ENCODE measurements around the gene MRPL46. TPM values are rescaled to one million over a fixed set of nuclear protein-coding genes. Genes with fewer than 3 reads are reported as not detected.

The MRPL46 gene
- total and polyA plus RNA-seq, 9 of the 15 experiments (the other 6 are each of a cell fraction or from before 2014, with no cell fraction given), result 41.2 to 72.2 (median 49.8) TPM

DNA sequence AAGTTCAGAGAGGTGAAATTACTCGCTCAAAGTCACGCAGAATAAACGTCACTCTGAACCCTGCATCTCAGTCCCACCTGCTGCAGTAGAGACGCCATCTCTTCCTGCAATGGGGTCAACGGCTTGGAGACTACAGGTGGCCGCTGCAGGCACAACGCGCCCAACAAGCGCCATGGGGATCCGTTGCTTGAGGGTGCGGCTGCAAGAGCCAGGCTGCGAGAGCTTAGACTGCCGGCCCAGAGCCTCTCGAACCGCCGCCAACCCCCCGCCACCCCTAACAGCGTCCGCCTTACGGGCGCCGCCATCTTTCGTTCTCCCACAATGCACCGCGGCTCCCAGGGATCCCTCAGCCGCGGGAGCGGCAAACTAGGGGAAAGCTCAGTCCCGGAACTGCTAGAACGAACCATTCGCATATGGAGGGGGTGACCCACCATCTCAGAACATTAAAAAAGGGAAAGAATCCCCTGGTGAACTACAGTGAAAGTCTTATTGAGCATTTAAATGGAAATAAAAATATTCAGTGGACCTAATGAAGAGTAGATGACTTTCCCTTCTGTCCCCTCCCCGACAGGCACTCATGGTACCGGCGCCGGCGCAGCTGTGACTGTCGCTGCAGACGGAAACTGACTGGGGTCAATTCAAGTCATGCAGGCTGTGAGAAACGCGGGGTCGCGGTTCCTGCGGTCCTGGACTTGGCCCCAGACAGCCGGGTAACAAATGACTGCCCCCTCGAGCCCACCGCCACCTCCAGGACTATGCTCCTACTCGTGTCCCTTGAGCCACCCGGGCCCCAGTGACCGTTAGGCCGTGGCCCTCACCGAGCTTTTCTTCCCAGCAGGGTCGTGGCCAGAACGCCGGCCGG is at the start of gene MRPL46, which contains the start of gene MRPS11 (continued):
- TF ChIP-seq HINFP (tag; conservative IDR thresholded peaks at IDR 0.05; ENCODE audit: low read depth) (peak; percentile 69; the same call in 1 of the 2 replicates), ZHX1 (conservative IDR thresholded peaks at IDR 0.05; ENCODE audit: low read length) (peak; percentile 90), TFAP4 (CRISPR knock-in tag; IDR thresholded peaks at IDR 0.05; ENCODE audit: borderline replicate concordance) (peak; percentile 99), PHF20 (IDR thresholded peaks at IDR 0.05; ENCODE audit: partially characterized antibody) (peak; percentile 98), TBL1XR1 (IDR thresholded peaks at IDR 0.05; ENCODE audit: low read length in 2 of 2) (peak in 1 of 2 experiments; percentile 17; a peak in 2 of 4 replicates), BRD9 (IDR thresholded peaks at IDR 0.05; ENCODE audit: low read depth, partially characterized antibody) (peak; percentile 19), POLR2A (conservative IDR thresholded peaks at IDR 0.05) (peak; percentile 87), ZNF830 (CRISPR knock-in tag; IDR thresholded peaks at IDR 0.05) (0 out of 2 replicates have a peak, but pooled peaks have one; percentile 18), FOXK1 (CRISPR knock-in tag; IDR thresholded peaks at IDR 0.05; ENCODE audit: borderline replicate concordance) (0 out of 2 replicates have a peak, but pooled peaks have one; percentile 9), CBFB (CRISPR knock-in tag; IDR thresholded peaks at IDR 0.05) (peak; percentile 52), KDM4B (IDR thresholded peaks at IDR 0.05; ENCODE audit: borderline replicate concordance in 2 of 2, low read depth in 1 of 2) (0 out of 4 replicates have a peak, but pooled peaks of 1 of the 2 experiments have one; percentile 29), LCOR (CRISPR knock-in tag; IDR thresholded peaks at IDR 0.05) (peak; percentile 80; the same call in 1 of the 2 replicates), RFX5 (IDR thresholded peaks at IDR 0.05; ENCODE audit: low read depth, low read length) (no peak), MYC (IDR thresholded peaks at IDR 0.05; ENCODE audit: low read depth, low read length) (peak; percentile 77), MYC (CRISPR knock-in tag; IDR thresholded peaks at IDR 0.05; ENCODE audit: borderline replicate concordance, low read depth) (0 out of 2 replicates have a peak, but pooled peaks have one; percentile 59)
- TF ChIP-seq, protein P1, sequence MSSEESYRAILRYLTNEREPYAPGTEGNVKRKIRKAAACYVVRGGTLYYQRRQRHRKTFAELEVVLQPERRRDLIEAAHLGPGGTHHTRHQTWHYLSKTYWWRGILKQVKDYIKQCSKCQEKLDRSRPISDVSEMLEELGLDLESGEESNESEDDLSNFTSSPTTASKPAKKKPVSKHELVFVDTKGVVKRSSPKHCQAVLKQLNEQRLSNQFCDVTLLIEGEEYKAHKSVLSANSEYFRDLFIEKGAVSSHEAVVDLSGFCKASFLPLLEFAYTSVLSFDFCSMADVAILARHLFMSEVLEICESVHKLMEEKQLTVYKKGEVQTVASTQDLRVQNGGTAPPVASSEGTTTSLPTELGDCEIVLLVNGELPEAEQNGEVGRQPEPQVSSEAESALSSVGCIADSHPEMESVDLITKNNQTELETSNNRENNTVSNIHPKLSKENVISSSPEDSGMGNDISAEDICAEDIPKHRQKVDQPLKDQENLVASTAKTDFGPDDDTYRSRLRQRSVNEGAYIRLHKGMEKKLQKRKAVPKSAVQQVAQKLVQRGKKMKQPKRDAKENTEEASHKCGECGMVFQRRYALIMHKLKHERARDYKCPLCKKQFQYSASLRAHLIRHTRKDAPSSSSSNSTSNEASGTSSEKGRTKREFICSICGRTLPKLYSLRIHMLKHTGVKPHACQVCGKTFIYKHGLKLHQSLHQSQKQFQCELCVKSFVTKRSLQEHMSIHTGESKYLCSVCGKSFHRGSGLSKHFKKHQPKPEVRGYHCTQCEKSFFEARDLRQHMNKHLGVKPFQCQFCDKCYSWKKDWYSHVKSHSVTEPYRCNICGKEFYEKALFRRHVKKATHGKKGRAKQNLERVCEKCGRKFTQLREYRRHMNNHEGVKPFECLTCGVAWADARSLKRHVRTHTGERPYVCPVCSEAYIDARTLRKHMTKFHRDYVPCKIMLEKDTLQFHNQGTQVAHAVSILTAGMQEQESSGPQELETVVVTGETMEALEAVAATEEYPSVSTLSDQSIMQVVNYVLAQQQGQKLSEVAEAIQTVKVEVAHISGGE (CRISPR knock-in tag; IDR thresholded peaks at IDR 0.05), result 0 out of 6 replicates have a peak, but pooled peaks of 1 of the 3 experiments have one; percentile 28

Data from K562 (cell line).